PC-3 (cell line): ENCODE measurements around the gene SYTL1. TPM values are rescaled to one million over a fixed set of nuclear protein-coding genes. Genes with fewer than 3 reads are reported as not detected.

Experiments used
- ATAC-seq: fragments of 200-7000 bp; cut with Tn5 transposase; 2 replicates; pipeline ENCODE4 v1.9.1; 2020; ENCODE audit warnings: mild to moderate bottlenecking, moderate library complexity
- BruUV-seq: library from RNA; stranded (reverse); fragments of 400-500 nt; replicated peaks from 2 replicates; lab custom pipeline; 2021; lab: Mats Ljungman, UMichigan
- CTCF ChIA-PET: fragments of 300-600 bp; sonication (Branson Sonifier 250); formaldehyde crosslinking; loops from one replicate; lab custom pipeline; 2022; ENCODE audit warnings: antibody characterized with exemption; lab: Charles Lee
- POLR2A ChIA-PET: fragments of 300-600 bp; sonication (Branson Sonifier 250); formaldehyde crosslinking; loops from one replicate; lab custom pipeline; 2022; ENCODE audit warnings: antibody characterized with exemption; ENCODE audit not compliant: unreplicated experiment; lab: Charles Lee
- DNase-seq: peaks from one replicate; pipeline ENCODE4 v3.0.0-alpha.2; 2015
- H2AFZ ChIP-seq: fragments of 300-600 bp; sonication (generic); 2 replicates; pipeline ENCODE4 v1.6.0; 2016; ENCODE audit warnings: antibody characterized with exemption, low read length
- H3F3A ChIP-seq: fragments of 300-600 bp; sonication (generic); one replicate; pipeline ENCODE4 v1.6.0; 2017; ENCODE audit warnings: antibody characterized with exemption, low read length, control low read depth, mild to moderate bottlenecking; ENCODE audit not compliant: unreplicated experiment
- H3K27ac ChIP-seq: fragments of 300-600 bp; sonication (generic); 2 replicates; pipeline ENCODE4 v1.5.1; 2016; ENCODE audit warnings: mild to moderate bottlenecking, low read length
- H3K27me3 ChIP-seq: fragments of 300-600 bp; sonication (generic); 2 replicates; pipeline ENCODE4 v1.6.1; 2016; ENCODE audit warnings: low read length, mixed read lengths
- H3K36me3 ChIP-seq: fragments of 300-600 bp; sonication (generic); 2 replicates; pipeline ENCODE4 v1.6.1; 2016; ENCODE audit warnings: low read depth, mixed run types, low read length, mixed read lengths
- H3K4me1 ChIP-seq: fragments of 300-600 bp; sonication (generic); 2 replicates; pipeline ENCODE4 v1.5.1; 2016; ENCODE audit warnings: low read length; ENCODE audit not compliant: insufficient read depth
- H3K4me2 ChIP-seq: fragments of 300-600 bp; sonication (generic); 2 replicates; pipeline ENCODE4 v1.6.0; 2016; ENCODE audit warnings: low read length
- H3K4me3 ChIP-seq: fragments of 300-600 bp; sonication (generic); 2 replicates; pipeline ENCODE4 v1.5.1; 2016; ENCODE audit warnings: mild to moderate bottlenecking, low read length, mixed read lengths
- H3K79me2 ChIP-seq: fragments of 300-600 bp; sonication (generic); 2 replicates; pipeline ENCODE4 v1.6.1; 2017; ENCODE audit warnings: low read length, mixed read lengths
- H3K9ac ChIP-seq: fragments of 300-600 bp; sonication (generic); 2 replicates; pipeline ENCODE4 v1.6.0; 2016; ENCODE audit warnings: mild to moderate bottlenecking, low read length
- H3K9me2 ChIP-seq: fragments of 300-600 bp; sonication (generic); replicated peaks from 2 replicates; pipeline ENCODE4 v1.6.1; 2016; ENCODE audit warnings: mixed run types, low read length, mixed read lengths
- H3K9me3 ChIP-seq: fragments of 300-600 bp; sonication (generic); 2 replicates; pipeline ENCODE4 v1.6.1; 2016; ENCODE audit warnings: low read length, mixed read lengths
- H4K20me1 ChIP-seq: fragments of 300-600 bp; sonication (generic); 2 replicates; pipeline ENCODE4 v1.6.1; 2016; ENCODE audit warnings: low read length, mixed read lengths
- EZH2 ChIP-seq: fragments of 300-600 bp; sonication (generic); IDR thresholded peaks from one replicate; pipeline ENCODE4 v1.6.1; 2017; ENCODE audit warnings: antibody characterized with exemption, mild to moderate bottlenecking, low read length; ENCODE audit not compliant: unreplicated experiment
- EZH2phosphoT487 ChIP-seq: fragments of 300-600 bp; sonication (generic); IDR thresholded peaks from 2 replicates; pipeline ENCODE4 v1.6.1; 2018; ENCODE audit warnings: mild to moderate bottlenecking, antibody characterized with exemption, low read length, borderline replicate concordance
- intact Hi-C: fragments of 100-400 bp; cut with micrococcal nuclease; formaldehyde crosslinking; loops from 2 replicates; pipeline ENCODE4 v1.9.0; 2023
- total RNA-seq: library from RNA; depleted of rRNA; stranded (reverse); fragments of >200 nt; gene quantifications from 2 replicates; pipeline ENCODE4 v1.2.3, GENCODE V29; 2014
- TF ChIP-seq, protein P1 (sequence below): fragments of 300-600 bp; sonication (generic); conservative IDR thresholded peaks from 2 replicates; pipeline ENCODE4 v1.5.1; 2017; ENCODE audit warnings: antibody characterized with exemption, low read depth, mild to moderate bottlenecking, low read length

SYTL1 gene
- total RNA-seq, 1 experiment from 2014 or later: 26.8 TPM

DNA sequence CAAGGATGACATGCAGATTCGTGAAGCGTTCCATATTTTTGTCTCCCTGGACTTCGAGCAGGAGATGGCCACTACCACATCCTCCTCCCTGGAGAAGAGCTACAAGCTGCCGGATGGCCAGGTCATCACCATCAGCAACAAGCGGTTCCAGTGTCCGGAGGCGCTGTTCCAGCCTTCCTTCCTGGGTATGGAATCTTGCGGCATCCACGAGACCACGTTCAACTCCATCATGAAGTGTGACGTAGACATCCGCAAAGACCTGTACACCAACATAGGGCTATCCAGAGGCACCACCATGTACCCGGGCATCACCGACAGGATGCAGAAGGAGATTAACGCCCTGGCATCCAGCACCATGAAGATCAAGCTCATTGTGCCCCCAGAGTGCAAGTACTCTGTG is 16.5 kb upstream of the SYTL1 start:
- H2AFZ ChIP-seq: no peak overlapping the region
- ATAC-seq (no peak), DNase-seq (no peak)
- H4K20me1 ChIP-seq: no peaks in the 10 kb centered on the region
- peaks cover 76% of the 10 kb centered on the region for H3K79me2 ChIP-seq
- POLR2A ChIA-PET: no interaction called here
- H3F3A ChIP-seq: no peaks in the 10 kb centered on the region
- TF ChIP-seq, protein P1, sequence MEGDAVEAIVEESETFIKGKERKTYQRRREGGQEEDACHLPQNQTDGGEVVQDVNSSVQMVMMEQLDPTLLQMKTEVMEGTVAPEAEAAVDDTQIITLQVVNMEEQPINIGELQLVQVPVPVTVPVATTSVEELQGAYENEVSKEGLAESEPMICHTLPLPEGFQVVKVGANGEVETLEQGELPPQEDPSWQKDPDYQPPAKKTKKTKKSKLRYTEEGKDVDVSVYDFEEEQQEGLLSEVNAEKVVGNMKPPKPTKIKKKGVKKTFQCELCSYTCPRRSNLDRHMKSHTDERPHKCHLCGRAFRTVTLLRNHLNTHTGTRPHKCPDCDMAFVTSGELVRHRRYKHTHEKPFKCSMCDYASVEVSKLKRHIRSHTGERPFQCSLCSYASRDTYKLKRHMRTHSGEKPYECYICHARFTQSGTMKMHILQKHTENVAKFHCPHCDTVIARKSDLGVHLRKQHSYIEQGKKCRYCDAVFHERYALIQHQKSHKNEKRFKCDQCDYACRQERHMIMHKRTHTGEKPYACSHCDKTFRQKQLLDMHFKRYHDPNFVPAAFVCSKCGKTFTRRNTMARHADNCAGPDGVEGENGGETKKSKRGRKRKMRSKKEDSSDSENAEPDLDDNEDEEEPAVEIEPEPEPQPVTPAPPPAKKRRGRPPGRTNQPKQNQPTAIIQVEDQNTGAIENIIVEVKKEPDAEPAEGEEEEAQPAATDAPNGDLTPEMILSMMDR: no peak
- TF ChIP-seq EZH2phosphoT487 (no peak), EZH2 (no peak)
- no peak overlapping the region for H3K27ac ChIP-seq
- H3K36me3 ChIP-seq: peaks cover 19% of the 10 kb centered on the region
- intact Hi-C loops: no loop called here
- H3K27me3 ChIP-seq: no peaks in the 10 kb centered on the region
- no peak overlapping the region for H3K4me3 ChIP-seq
- peaks cover 12% of the 10 kb centered on the region; the same call in 1 of the 2 replicates for H3K4me1 ChIP-seq
- BruUV-seq: no TSS peak
- H3K9me2 ChIP-seq: no peaks in the 10 kb centered on the region
- no peak overlapping the region for H3K4me2 ChIP-seq
- no peak overlapping the region for H3K9ac ChIP-seq
- CTCF ChIA-PET: no interaction called here
- no peaks in the 10 kb centered on the region for H3K9me3 ChIP-seq

DNA sequence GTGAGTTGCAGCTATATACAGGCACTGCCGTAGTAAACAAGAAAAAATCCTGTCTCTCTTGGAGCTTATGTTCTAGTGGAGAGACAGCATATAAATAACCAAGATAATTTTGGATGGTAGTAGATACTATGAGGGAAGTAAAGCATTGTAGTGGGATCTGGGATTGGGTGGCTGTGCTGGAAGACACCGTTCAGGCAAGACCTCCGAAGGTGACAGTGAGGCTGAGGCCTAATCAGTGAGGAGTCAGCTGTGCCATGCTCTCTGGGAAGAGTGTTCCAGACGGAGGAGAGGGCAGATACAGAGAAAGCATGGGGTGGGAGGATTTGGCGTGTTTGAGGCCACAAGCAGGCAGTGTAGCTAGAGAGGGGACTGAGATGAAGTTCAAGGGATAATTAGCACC is 13.9 kb upstream of the SYTL1 start:
- Histone ChIP-seq H3K79me2 (peaks cover 67% of the 10 kb centered on the region), H2AFZ (no peak overlapping the region), H3F3A (no peaks in the 10 kb centered on the region), H3K4me2 (no peak overlapping the region), H3K27ac (no peak overlapping the region), H3K9me2 (no peaks in the 10 kb centered on the region), H3K4me3 (no peak overlapping the region), H3K9ac (no peak overlapping the region), H4K20me1 (no peaks in the 10 kb centered on the region), H3K9me3 (no peaks in the 10 kb centered on the region), H3K4me1 (peaks cover 9% of the 10 kb centered on the region; the same call in 1 of the 2 replicates), H3K36me3 (peaks cover 30% of the 10 kb centered on the region), H3K27me3 (no peaks in the 10 kb centered on the region)
- intact Hi-C loops: no loop called here
- POLR2A ChIA-PET: no interaction called here
- ATAC-seq: no peak
- CTCF ChIA-PET: no interaction called here
- no TSS peak for BruUV-seq
- no peak for DNase-seq
- TF ChIP-seq EZH2: no peak
- TF ChIP-seq EZH2phosphoT487: no peak
- TF ChIP-seq, protein P1: no peak

DNA sequence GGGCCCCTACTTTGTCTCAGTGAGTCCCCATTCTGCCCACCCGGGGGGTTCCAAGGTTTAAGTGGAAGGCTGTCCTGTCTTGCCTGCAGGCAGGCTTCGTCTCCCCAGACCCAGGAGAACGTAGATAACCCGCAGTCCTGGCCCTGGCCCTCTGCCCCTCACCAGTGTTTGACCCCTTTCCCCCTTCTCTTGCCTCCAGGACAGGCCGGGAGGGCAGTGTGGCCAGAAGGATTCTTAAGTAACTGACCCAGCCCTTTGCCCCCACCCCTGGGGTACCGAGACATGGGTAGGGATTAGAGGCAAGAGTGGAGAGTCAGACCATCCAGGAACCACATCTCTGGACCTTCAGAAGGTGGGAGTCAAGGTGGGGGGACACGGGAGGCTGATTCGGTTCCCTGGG is 11.0 kb upstream of the SYTL1 start:
- Histone ChIP-seq H3K27me3 (no peaks in the 10 kb centered on the region), H3K9me3 (no peaks in the 10 kb centered on the region), H3K4me3 (no peak overlapping the region), H3K79me2 (peaks cover 39% of the 10 kb centered on the region), H3K36me3 (peaks cover 42% of the 10 kb centered on the region; the same call in 1 of the 2 replicates), H2AFZ (no peak overlapping the region), H3K27ac (no peak overlapping the region), H4K20me1 (no peaks in the 10 kb centered on the region), H3K4me1 (no peaks in the 10 kb centered on the region), H3F3A (no peaks in the 10 kb centered on the region), H3K9ac (no peak overlapping the region), H3K4me2 (no peak overlapping the region), H3K9me2 (no peaks in the 10 kb centered on the region)
- POLR2A ChIA-PET: no interaction called here
- TF ChIP-seq EZH2: no peak
- TF ChIP-seq EZH2phosphoT487: no peak
- TF ChIP-seq, protein P1: no peak
- ATAC-seq (no peak), DNase-seq (no peak)
- intact Hi-C loops: no loop called here
- no TSS peak for BruUV-seq
- CTCF ChIA-PET: no interaction called here
